H1 (cell line): Measurements from ENCODE around the gene TMEM253. TPM values are rescaled to one million over a fixed set of nuclear protein-coding genes. Genes with fewer than 3 reads are reported as not detected.

Experiments
- CTCF ChIA-PET: fragments of 300-600 bp; sonication (Branson Sonifier 250); formaldehyde crosslinking; loops from one replicate; lab custom pipeline; 2021; ENCODE audit not compliant: partially characterized antibody; lab: Charles Lee
- POLR2A ChIA-PET: fragments of 300-600 bp; sonication (Branson Sonifier 250); formaldehyde crosslinking; loops from one replicate; lab custom pipeline; 2021; ENCODE audit warnings: inconsistent platforms; ENCODE audit not compliant: partially characterized antibody; lab: Charles Lee
- DNase-seq, 2 experiments: peaks; one replicate each; pipeline versions ENCODE4 v3.0.0 to v3.0.0-alpha.2; 2010 to 2022; ENCODE audit warnings: low spot score in 2 of 2, low read depth in 1 of 2, mixed read lengths in 1 of 2
- FAIRE-seq: peaks from 2 replicates; lab custom pipeline; 2011; peaks lifted over from hg19 to GRCh38; lab: Jason Lieb, UNC
- H2AFZ ChIP-seq: 2 replicates; pipeline ENCODE4 v1.8.1; 2012; ENCODE audit warnings: low read length, inconsistent platforms
- H2AK5ac ChIP-seq: 2 replicates; pipeline ENCODE4 v1.6.1; 2013; ENCODE audit warnings: low read depth, low read length
- H2BK120ac ChIP-seq: replicated peaks from 2 replicates; pipeline ENCODE3; 2013; ENCODE audit warnings: low read depth, low read length, inconsistent platforms
- H2BK12ac ChIP-seq: 2 replicates; pipeline ENCODE4 v1.6.1; 2013; ENCODE audit warnings: low read depth, low read length
- H2BK15ac ChIP-seq: 2 replicates; pipeline ENCODE4 v1.6.1; 2013; ENCODE audit warnings: low read length
- H2BK20ac ChIP-seq: 2 replicates; pipeline ENCODE4 v1.6.1; 2013; ENCODE audit warnings: low read length
- H2BK5ac ChIP-seq: 2 replicates; pipeline ENCODE4 v1.6.1; 2013; ENCODE audit warnings: low read depth, low read length
- H3K14ac ChIP-seq: 2 replicates; pipeline ENCODE4 v1.6.1; 2013; ENCODE audit warnings: inconsistent platforms; ENCODE audit not compliant: insufficient read length
- H3K18ac ChIP-seq: 2 replicates; pipeline ENCODE4 v1.6.1; 2013; ENCODE audit warnings: low read length; ENCODE audit errors: extremely low read depth
- H3K23ac ChIP-seq: 2 replicates; pipeline ENCODE4 v1.6.1; 2013; ENCODE audit warnings: inconsistent platforms; ENCODE audit not compliant: insufficient read length
- H3K23me2 ChIP-seq: 2 replicates; pipeline ENCODE4 v1.6.1; 2013; ENCODE audit warnings: low read depth, low read length
- H3K27ac ChIP-seq: 2 replicates; pipeline ENCODE4 v1.6.1; 2011; ENCODE audit warnings: low read depth, low read length, inconsistent platforms
- H3K27me3 ChIP-seq, 4 experiments: replicated peaks in 1 of 4; 1 replicate in 1 of 4; 2 replicates in 3 of 4; pipeline versions ENCODE4 v1.6.1 to v1.8.1; 2011 to 2013; ENCODE audit warnings: low read length in 3 of 4, mild to moderate bottlenecking in 3 of 4, inconsistent platforms in 2 of 4, mixed read lengths in 2 of 4, moderate library complexity in 1 of 4; ENCODE audit not compliant: control insufficient read depth in 3 of 4, insufficient read depth in 3 of 4; ENCODE audit errors: extremely low read depth in 1 of 4
- H3K36me3 ChIP-seq, 4 experiments: 2 replicates each; pipeline versions ENCODE4 v1.6.1 to v1.8.1; 2011 to 2013; ENCODE audit warnings: mild to moderate bottlenecking in 4 of 4, low read length in 3 of 4, moderate library complexity in 2 of 4, control low read depth in 1 of 4, inconsistent platforms in 1 of 4; ENCODE audit not compliant: insufficient read depth in 4 of 4, control insufficient read depth in 2 of 4
- H3K4ac ChIP-seq: replicated peaks from 2 replicates; pipeline ENCODE3; 2013; ENCODE audit warnings: low read length, low read depth, mixed read lengths, inconsistent platforms; ENCODE audit not compliant: insufficient read length
- H3K4me1 ChIP-seq, 4 experiments: replicated peaks in 1 of 4; 1 replicate in 1 of 4; 2 replicates in 3 of 4; pipeline versions ENCODE4 v1.6.1 to v1.8.1; 2011 to 2013; ENCODE audit warnings: low read length in 3 of 4, inconsistent platforms in 2 of 4, mixed read lengths in 1 of 4; ENCODE audit not compliant: insufficient read depth in 4 of 4, control insufficient read depth in 3 of 4
- H3K4me2 ChIP-seq, 2 experiments: 2 replicates each; pipeline versions ENCODE4 v1.6.1 to v1.8.1; 2011 to 2013; ENCODE audit warnings: low read depth in 2 of 2, low read length in 2 of 2, control low read depth in 1 of 2, inconsistent platforms in 1 of 2, mild to moderate bottlenecking in 1 of 2; ENCODE audit not compliant: insufficient read depth in 1 of 2
- H3K4me3 ChIP-seq, 4 experiments: fragments of 200-600, 300-600 bp in 1 of 4; sonication (generic), shearing (Covaris generic), sonication (Bioruptor Twin) in 1 of 4; 2 replicates each; pipeline versions ENCODE4 v1.5.1 to v1.8.1; 2011 to 2016; ENCODE audit warnings: low read length in 4 of 4, low read depth in 3 of 4, control low read depth in 2 of 4, inconsistent platforms in 2 of 4, mild to moderate bottlenecking in 2 of 4, mixed read lengths in 1 of 4, moderate library complexity in 1 of 4; ENCODE audit not compliant: insufficient read depth in 2 of 4; ENCODE audit errors: extremely low read depth in 1 of 4
- H3K56ac ChIP-seq: replicated peaks from 2 replicates; pipeline ENCODE3; 2013; ENCODE audit warnings: low read depth, mild to moderate bottlenecking, mixed read lengths, low read length, inconsistent platforms; ENCODE audit not compliant: insufficient read length
- H3K79me1 ChIP-seq: 2 replicates; pipeline ENCODE4 v1.6.1; 2013; ENCODE audit warnings: low read depth, low read length, control low read depth
- H3K79me2 ChIP-seq, 2 experiments: 2 replicates each; pipeline versions ENCODE4 v1.6.1 to v1.8.1; 2012 to 2013; ENCODE audit warnings: low read length in 2 of 2, mild to moderate bottlenecking in 2 of 2, inconsistent platforms in 1 of 2; ENCODE audit not compliant: insufficient read depth in 2 of 2, control insufficient read depth in 1 of 2
- H3K9ac ChIP-seq, 4 experiments: replicated peaks in 1 of 4; 1 replicate in 1 of 4; 2 replicates in 3 of 4; pipeline versions ENCODE4 v1.6.1 to v1.8.1; 2011 to 2013; ENCODE audit warnings: low read depth in 3 of 4, low read length in 3 of 4, control low read depth in 2 of 4, mild to moderate bottlenecking in 2 of 4, moderate library complexity in 2 of 4, inconsistent platforms in 1 of 4; ENCODE audit errors: extremely low read depth in 1 of 4
- H3K9me3 ChIP-seq, 2 experiments: 2 replicates each; pipeline versions ENCODE4 v1.6.1 to v1.8.1; 2012 to 2013; ENCODE audit warnings: mild to moderate bottlenecking in 2 of 2, moderate library complexity in 2 of 2, control low read depth in 1 of 2, inconsistent platforms in 1 of 2, low read depth in 1 of 2, low read length in 1 of 2, mixed read lengths in 1 of 2; ENCODE audit not compliant: insufficient read depth in 2 of 2
- H4K20me1 ChIP-seq, 2 experiments: replicated peaks in 1 of 2; 2 replicates each; pipeline versions ENCODE3 to v1.8.1; 2011 to 2013; ENCODE audit warnings: inconsistent platforms in 2 of 2, low read length in 2 of 2, mild to moderate bottlenecking in 1 of 2; ENCODE audit not compliant: insufficient read depth in 2 of 2, control insufficient read depth in 1 of 2
- H4K5ac ChIP-seq: 2 replicates; pipeline ENCODE4 v1.6.1; 2013; ENCODE audit warnings: low read length, low read depth, mixed read lengths, inconsistent platforms; ENCODE audit not compliant: insufficient read length
- H4K8ac ChIP-seq: 2 replicates; pipeline ENCODE4 v1.8.0; 2013; ENCODE audit warnings: mild to moderate bottlenecking, moderate library complexity, low read length, inconsistent platforms; ENCODE audit not compliant: insufficient read depth; ENCODE audit errors: extremely low read depth
- H4K91ac ChIP-seq: replicated peaks from 2 replicates; pipeline ENCODE3; 2013; ENCODE audit warnings: low read length, mixed read lengths, inconsistent platforms; ENCODE audit not compliant: insufficient read length
- ATF2 ChIP-seq: IDR thresholded peaks from 2 replicates; pipeline ENCODE4 v1.6.1; 2012; ENCODE audit warnings: low read length, inconsistent platforms
- CHD2 ChIP-seq: IDR thresholded peaks from 2 replicates; pipeline ENCODE4 v1.6.1; 2012; ENCODE audit warnings: low read length, improper control_type of control experiment
- CREB1 ChIP-seq: IDR thresholded peaks from 2 replicates; pipeline ENCODE4 v1.6.1; 2012; ENCODE audit warnings: inconsistent platforms
- EZH2 ChIP-seq: fragments of 200-600 bp; sonication (generic); IDR thresholded peaks from 2 replicates; pipeline ENCODE4 v1.7.1; 2012; ENCODE audit warnings: low read depth, mild to moderate bottlenecking, moderate library complexity, low read length, inconsistent platforms; ENCODE audit not compliant: severe bottlenecking
- HDAC2 ChIP-seq, 2 experiments: fragments of 300-600 bp in 1 of 2; sonication (generic) in 1 of 2; IDR thresholded peaks; 2 replicates each; pipeline ENCODE4 v1.6.1; 2011 to 2012; ENCODE audit warnings: low read depth in 2 of 2, low read length in 2 of 2, mild to moderate bottlenecking in 2 of 2, moderate library complexity in 2 of 2, borderline replicate concordance in 1 of 2, inconsistent platforms in 1 of 2
- KDM1A ChIP-seq: fragments of 200-600, 300-600 bp; sonication (generic); IDR thresholded peaks from 2 replicates; pipeline ENCODE4 v1.7.1; 2016; ENCODE audit warnings: mild to moderate bottlenecking, low read length, borderline replicate concordance
- MAFK ChIP-seq: IDR thresholded peaks from 2 replicates; pipeline ENCODE4 v1.6.1; 2012; ENCODE audit warnings: low read depth, mild to moderate bottlenecking, improper control_type of control experiment, low read length
- NANOG ChIP-seq: IDR thresholded peaks from 2 replicates; pipeline ENCODE4 v1.6.1; 2011; ENCODE audit warnings: low read length, low read depth, mild to moderate bottlenecking, inconsistent platforms; ENCODE audit not compliant: insufficient read depth, poor library complexity, severe bottlenecking
- PHF8 ChIP-seq: fragments of 200-600 bp; sonication (generic); conservative IDR thresholded peaks from 2 replicates; pipeline ENCODE4 v1.7.1; 2012; ENCODE audit warnings: low read depth, mild to moderate bottlenecking, inconsistent platforms, low read length, moderate library complexity
- RAD21 ChIP-seq, 2 experiments: IDR thresholded peaks in 1 of 2; conservative IDR thresholded peaks in 1 of 2; 2 replicates each; pipeline ENCODE4 v1.6.1; 2011; ENCODE audit warnings: low read depth in 2 of 2, low read length in 2 of 2, improper control_type of control experiment in 1 of 2, inconsistent platforms in 1 of 2, mild to moderate bottlenecking in 1 of 2, moderate library complexity in 1 of 2
- TBP ChIP-seq: IDR thresholded peaks from 2 replicates; pipeline ENCODE4 v1.6.1; 2011; ENCODE audit warnings: low read depth, low read length, improper control_type of control experiment
- ZNF274 ChIP-seq: IDR thresholded peaks from 2 replicates; pipeline ENCODE4 v1.7.0; 2012; ENCODE audit warnings: low read length, borderline replicate concordance; ENCODE audit errors: extremely low read depth
- WGBS, 2 experiments: shearing (Covaris generic) in 1 of 2; methylation state at CpG; one replicate each; pipeline versions ENCODE4 v1.1.6 to v1.1.7; 2013 to 2015; ENCODE audit warnings: low lambda C conversion rate in 2 of 2, mixed read lengths in 2 of 2, inconsistent platforms in 1 of 2, low coverage in 1 of 2, missing lambda C conversion rate in 1 of 2; ENCODE audit not compliant: insufficient replicate concordance in 2 of 2, insufficient coverage in 1 of 2, insufficient read length in 1 of 2; ENCODE audit errors: extremely low coverage in 1 of 2, missing lambda C conversion rate in 1 of 2; 5-methylcytosine and 5-hydroxymethylcytosine counted together
- polyA plus RNA-seq, 7 experiments: library from polyadenylated mRNA; depleted of rRNA in 3 of 7; stranded (reverse) in 5 of 7; unstranded in 2 of 7; fragments of >200 nt in 5 of 7; fragments of 200-250 nt in 2 of 7; gene quantifications; 1 replicate in 5 of 7; 2 replicates in 1 of 7; 4 replicates in 1 of 7; pipeline versions ENCODE4 v1.2.1 to v1.2.3, GENCODE V29; 2011 to 2013; ENCODE audit warnings: missing spikeins in 2 of 7, mixed read lengths in 2 of 7
- total RNA-seq: library from RNA; stranded (reverse); fragmentation: NEBNext Ultra II Directional; extraction: Animal tissue kit (Norgen Biotek cat#: 25700); gene quantifications from 2 replicates; pipeline ENCODE4 v1.2.1, GENCODE V29; 2021

The TMEM253 gene
- total and polyA plus RNA-seq, 2 of the 8 experiments (the other 6 are each of a cell fraction or from before 2014, with no cell fraction given): 1.9 to 2.2 TPM

DNA sequence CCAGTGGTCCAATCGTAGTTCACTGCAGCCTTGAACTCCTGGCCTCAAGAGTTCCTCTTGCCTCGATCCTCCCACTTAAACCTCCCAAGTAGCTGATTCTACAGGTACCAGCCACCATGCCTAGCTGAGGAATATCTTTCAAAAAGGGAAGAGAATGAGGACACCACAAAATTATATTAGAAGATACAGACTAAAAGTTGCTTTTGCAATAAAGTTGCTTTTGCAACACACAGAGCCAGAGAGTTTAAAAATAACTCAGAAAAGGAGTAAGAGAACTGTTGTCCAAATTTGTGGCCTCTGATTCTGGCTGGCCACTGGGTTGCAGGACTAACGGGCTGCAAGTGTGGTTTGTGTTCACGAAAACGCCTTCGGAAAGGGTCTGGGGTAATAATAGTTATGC lies 19.8 kb downstream of the TMEM253 start:
- no peak overlapping the region for H3K27ac ChIP-seq
- H3K23ac ChIP-seq: no peak overlapping the region
- H3K18ac ChIP-seq: no peak overlapping the region
- H2BK5ac ChIP-seq: no peak overlapping the region
- H3K23me2 ChIP-seq: no peaks in the 10 kb centered on the region
- ChIA-PET CTCF (interaction anchor here (5.7 kb wide), 1 partner anchor 15 kb away, joined by 28 read pairs; no protein-coding TSS in a partner anchor), POLR2A (no interaction called here)
- H2AFZ ChIP-seq: no peak overlapping the region
- no peaks in the 10 kb centered on the region for H3K36me3 ChIP-seq
- no peaks in the 10 kb centered on the region for H3K4me1 ChIP-seq
- H2AK5ac ChIP-seq: no peak overlapping the region
- no peaks in the 10 kb centered on the region for H3K79me1 ChIP-seq
- DNase-seq (no peak), FAIRE-seq (no peak)
- no peak overlapping the region for H2BK120ac ChIP-seq
- no peak overlapping the region for H3K4me2 ChIP-seq
- H4K5ac ChIP-seq: no peak overlapping the region
- H4K91ac ChIP-seq: no peak overlapping the region
- H3K4ac ChIP-seq: no peak overlapping the region
- no peak overlapping the region for H3K14ac ChIP-seq
- H2BK20ac ChIP-seq: no peak overlapping the region
- H2BK15ac ChIP-seq: no peak overlapping the region
- H3K79me2 ChIP-seq: no peaks in the 10 kb centered on the region
- no peak overlapping the region for H3K9ac ChIP-seq
- no peak overlapping the region for H2BK12ac ChIP-seq
- no peak overlapping the region for H3K56ac ChIP-seq
- H3K4me3 ChIP-seq: no peak overlapping the region
- WGBS, 2 experiments: 78% methylated on average over 6 of the region's 6 CpGs; no CpG with 5 or more reads in 1 of the 2 experiments
- no peaks in the 10 kb centered on the region for H3K27me3 ChIP-seq
- no peaks in the 10 kb centered on the region for H4K20me1 ChIP-seq
- H3K9me3 ChIP-seq: no peaks in the 10 kb centered on the region
- no peak overlapping the region for H4K8ac ChIP-seq
- TF ChIP-seq EZH2: no peak
- TF ChIP-seq CHD2: no peak
- TF ChIP-seq ATF2: no peak
- no peak for TF ChIP-seq ZNF274
- no peak for TF ChIP-seq CREB1
- TF ChIP-seq MAFK: no peak
- no peak for TF ChIP-seq TBP
- no peak for TF ChIP-seq RAD21 (IDR thresholded peaks at IDR 0.05 in 1 of 2, conservative IDR thresholded peaks at IDR 0.05 in 1 of 2; ENCODE audit: low read depth in 2 of 2, low read length in 2 of 2)
- TF ChIP-seq KDM1A: no peak
- no peak for TF ChIP-seq HDAC2 (IDR thresholded peaks at IDR 0.05; ENCODE audit: borderline replicate concordance in 1 of 2, low read depth in 2 of 2, low read length in 2 of 2)
- no peak for TF ChIP-seq NANOG
- no peak for TF ChIP-seq PHF8
